ENCODE results near the gene POU2AF2.

GRCh38 chr11:111300569-111300968 lies 55.0 kb downstream of the POU2AF2 start:
- no peak for TF ChIP-seq CTCF (IDR thresholded peaks at IDR 0.05)
- TF ChIP-seq POLR2A (IDR thresholded peaks at IDR 0.05) = no peak
